ENCODE results near the gene GPRIN2. TPM values are rescaled to one million over a fixed set of nuclear protein-coding genes. Genes with fewer than 3 reads are reported as not detected.
A peak's percentile ranks its signal among the peaks of the same experiment; 100 is the strongest.
"Not testable (repeated sequence)": the region's sequence is repeated elsewhere in the genome, so short reads cannot be mapped to it uniquely, and the experiment has no call there.

GPRIN2 gene
- total RNA-seq, 3 donors from 2014 or later (not counting 1 experiment from before 2014, with no cell fraction given) = not detected

GRCh38 chr10:46515793-46516192 lies 40.7 kb downstream of the GPRIN2 start:
- Mint-ChIP-seq H3K27ac (no peak overlapping the region), H3K4me1 (no peaks in the 10 kb centered on the region), H3K36me3 (no peaks in the 10 kb centered on the region), H3K9me3 (no peaks in the 10 kb centered on the region), H3K27me3 (ENCODE audit: low read depth in 2 of 2) (no peaks in the 10 kb centered on the region), H3K4me3 (no peak overlapping the region)
- no peaks in the 10 kb centered on the region for H3K4me1 ChIP-seq (ENCODE audit: control insufficient read depth, insufficient read depth, low read length)
- intact Hi-C loops (cut with micrococcal nuclease) = no loop called here
- TF ChIP-seq, protein P1, sequence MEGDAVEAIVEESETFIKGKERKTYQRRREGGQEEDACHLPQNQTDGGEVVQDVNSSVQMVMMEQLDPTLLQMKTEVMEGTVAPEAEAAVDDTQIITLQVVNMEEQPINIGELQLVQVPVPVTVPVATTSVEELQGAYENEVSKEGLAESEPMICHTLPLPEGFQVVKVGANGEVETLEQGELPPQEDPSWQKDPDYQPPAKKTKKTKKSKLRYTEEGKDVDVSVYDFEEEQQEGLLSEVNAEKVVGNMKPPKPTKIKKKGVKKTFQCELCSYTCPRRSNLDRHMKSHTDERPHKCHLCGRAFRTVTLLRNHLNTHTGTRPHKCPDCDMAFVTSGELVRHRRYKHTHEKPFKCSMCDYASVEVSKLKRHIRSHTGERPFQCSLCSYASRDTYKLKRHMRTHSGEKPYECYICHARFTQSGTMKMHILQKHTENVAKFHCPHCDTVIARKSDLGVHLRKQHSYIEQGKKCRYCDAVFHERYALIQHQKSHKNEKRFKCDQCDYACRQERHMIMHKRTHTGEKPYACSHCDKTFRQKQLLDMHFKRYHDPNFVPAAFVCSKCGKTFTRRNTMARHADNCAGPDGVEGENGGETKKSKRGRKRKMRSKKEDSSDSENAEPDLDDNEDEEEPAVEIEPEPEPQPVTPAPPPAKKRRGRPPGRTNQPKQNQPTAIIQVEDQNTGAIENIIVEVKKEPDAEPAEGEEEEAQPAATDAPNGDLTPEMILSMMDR (IDR thresholded peaks at IDR 0.05) = no peak
- no peaks in the 10 kb centered on the region for H3K27me3 ChIP-seq (ENCODE audit: control insufficient read depth, insufficient read depth, low read length)
- H3K27ac ChIP-seq (ENCODE audit: low read length) = no peak overlapping the region
- 94% methylated on average over 3 of the region's 3 CpGs for WGBS (ENCODE audit: insufficient coverage)
- ATAC-seq = no peak
- DNase-seq = no peak
- no peaks in the 10 kb centered on the region for H3K9me3 ChIP-seq (ENCODE audit: control insufficient read depth, insufficient read depth, low read length)
- H3K4me3 ChIP-seq (ENCODE audit: low read length) = no peak overlapping the region
- H3K36me3 ChIP-seq (ENCODE audit: control insufficient read depth, insufficient read depth, low read length) = no peaks in the 10 kb centered on the region

DNA sequence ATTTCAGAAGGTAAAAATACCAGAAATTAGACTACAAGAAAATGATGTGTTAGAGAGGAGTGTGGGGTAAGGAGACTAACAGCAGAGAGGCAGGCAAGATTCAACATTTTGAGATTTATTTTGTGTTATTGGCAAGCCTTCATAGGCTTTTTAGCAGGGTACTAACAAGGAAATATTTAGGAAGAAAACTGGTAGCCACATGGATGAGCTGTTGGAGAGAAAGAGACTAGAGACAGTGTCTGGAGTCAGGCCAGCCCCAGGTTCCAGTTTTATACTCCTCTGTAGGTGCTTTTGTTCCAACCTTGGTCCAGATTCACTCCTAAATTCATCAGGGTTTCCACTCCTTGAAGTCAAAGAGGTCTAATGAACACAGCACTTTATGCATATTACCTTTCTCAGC lies 41.1 kb downstream of the GPRIN2 start:
- DNase-seq (no peak), ATAC-seq (no peak)
- H3K36me3 Mint-ChIP-seq = no peaks in the 10 kb centered on the region
- no peak overlapping the region for H3K27ac Mint-ChIP-seq
- H3K9me3 Mint-ChIP-seq = no peaks in the 10 kb centered on the region
- intact Hi-C loops (cut with micrococcal nuclease) = no loop called here
- Histone ChIP-seq H3K27ac (ENCODE audit: low read length) (no peak overlapping the region), H3K9me3 (ENCODE audit: control insufficient read depth, insufficient read depth, low read length) (no peaks in the 10 kb centered on the region), H3K4me3 (ENCODE audit: low read length) (no peak overlapping the region), H3K4me1 (ENCODE audit: control insufficient read depth, insufficient read depth, low read length) (no peaks in the 10 kb centered on the region), H3K27me3 (ENCODE audit: control insufficient read depth, insufficient read depth, low read length) (no peaks in the 10 kb centered on the region), H3K36me3 (ENCODE audit: control insufficient read depth, insufficient read depth, low read length) (no peaks in the 10 kb centered on the region)
- no peak overlapping the region for H3K4me3 Mint-ChIP-seq
- TF ChIP-seq, protein P1 (IDR thresholded peaks at IDR 0.05) = no peak
- H3K27me3 Mint-ChIP-seq (ENCODE audit: low read depth in 2 of 2) = no peaks in the 10 kb centered on the region
- no peaks in the 10 kb centered on the region for H3K4me1 Mint-ChIP-seq

- ATAC-seq (peak in 1 of 3 donors; percentile 2), DNase-seq (no peak)
- Histone ChIP-seq H3K27me3 (ENCODE audit: control insufficient read depth, insufficient read depth, low read length) (no peaks in the 10 kb centered on the region), H3K4me1 (ENCODE audit: control insufficient read depth, insufficient read depth, low read length) (no peaks in the 10 kb centered on the region), H3K9me3 (ENCODE audit: control insufficient read depth, insufficient read depth, low read length) (no peaks in the 10 kb centered on the region), H3K36me3 (ENCODE audit: control insufficient read depth, insufficient read depth, low read length) (no peaks in the 10 kb centered on the region), H3K4me3 (ENCODE audit: low read length) (no peak overlapping the region), H3K27ac (ENCODE audit: low read length) (no peak overlapping the region)
- H3K27ac Mint-ChIP-seq = no peak overlapping the region
- no peaks in the 10 kb centered on the region for H3K36me3 Mint-ChIP-seq
- TF ChIP-seq, protein P1 (IDR thresholded peaks at IDR 0.05) = no peak
- WGBS (ENCODE audit: insufficient coverage) = 84% methylated on average over 3 of the region's 3 CpGs
- H3K4me1 Mint-ChIP-seq = no peaks in the 10 kb centered on the region
- no peaks in the 10 kb centered on the region for H3K9me3 Mint-ChIP-seq
- no peaks in the 10 kb centered on the region for H3K27me3 Mint-ChIP-seq (ENCODE audit: low read depth in 2 of 2)
- intact Hi-C loops (cut with micrococcal nuclease) = no loop called here
- no peak overlapping the region for H3K4me3 Mint-ChIP-seq
Measured at GRCh38 chr10:46514899-46515298, 41.6 kb downstream of the GPRIN2 start.

GRCh38 chr10:46514431-46514861 lies 42.0 kb downstream of the GPRIN2 start:
- Histone ChIP-seq H3K36me3 (ENCODE audit: control insufficient read depth, insufficient read depth, low read length) (no peaks in the 10 kb centered on the region), H3K9me3 (ENCODE audit: control insufficient read depth, insufficient read depth, low read length) (no peaks in the 10 kb centered on the region), H3K4me3 (ENCODE audit: low read length) (no peak overlapping the region), H3K4me1 (ENCODE audit: control insufficient read depth, insufficient read depth, low read length) (no peaks in the 10 kb centered on the region), H3K27me3 (ENCODE audit: control insufficient read depth, insufficient read depth, low read length) (no peaks in the 10 kb centered on the region), H3K27ac (ENCODE audit: low read length) (no peak overlapping the region)
- Mint-ChIP-seq H3K36me3 (no peaks in the 10 kb centered on the region), H3K27ac (no peak overlapping the region), H3K9me3 (no peaks in the 10 kb centered on the region), H3K27me3 (ENCODE audit: low read depth in 2 of 2) (no peaks in the 10 kb centered on the region), H3K4me1 (no peaks in the 10 kb centered on the region), H3K4me3 (no peak overlapping the region)
- WGBS (ENCODE audit: insufficient coverage) = 82% methylated on average over 6 of the region's 6 CpGs
- no peak for ATAC-seq
- TF ChIP-seq, protein P1 (IDR thresholded peaks at IDR 0.05) = no peak
- intact Hi-C loops (cut with micrococcal nuclease) = no loop called here
- DNase-seq = no peak

DNA sequence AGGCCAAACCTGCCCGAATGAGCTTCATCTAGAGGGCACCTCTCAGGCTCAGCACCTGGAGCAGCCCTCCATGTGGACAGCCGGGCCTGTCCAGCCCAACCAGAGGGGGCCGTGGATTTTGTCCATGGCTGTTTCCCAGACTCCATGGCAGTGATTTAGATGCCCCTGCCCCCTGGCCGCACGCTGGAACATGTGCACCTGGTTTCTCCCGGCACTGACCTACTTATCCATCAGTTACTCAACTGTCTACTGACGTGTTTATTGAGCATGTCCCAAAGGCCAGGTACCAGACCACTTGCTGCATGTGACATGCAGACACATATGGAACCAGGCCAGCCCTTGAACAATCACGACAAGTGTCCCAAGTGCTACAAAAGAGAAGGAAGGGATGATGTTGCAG lies 43.1 kb downstream of the GPRIN2 start:
- no CpG with 5 or more reads among the region's 8 CpGs for WGBS (ENCODE audit: insufficient coverage)
- H3K36me3 ChIP-seq (ENCODE audit: control insufficient read depth, insufficient read depth, low read length); H3K27ac Mint-ChIP-seq; H3K9me3 ChIP-seq (ENCODE audit: control insufficient read depth, insufficient read depth, low read length); H3K4me3 Mint-ChIP-seq; H3K4me1 ChIP-seq (ENCODE audit: control insufficient read depth, insufficient read depth, low read length); DNase-seq; H3K36me3 Mint-ChIP-seq; H3K27ac ChIP-seq (ENCODE audit: low read length); H3K9me3 Mint-ChIP-seq; H3K27me3 Mint-ChIP-seq (ENCODE audit: low read depth in 2 of 2); ATAC-seq; H3K4me1 Mint-ChIP-seq; H3K27me3 ChIP-seq (ENCODE audit: control insufficient read depth, insufficient read depth, low read length); H3K4me3 ChIP-seq (ENCODE audit: low read length); intact Hi-C loops (cut with micrococcal nuclease): not testable (repeated sequence)

- H3K27me3 ChIP-seq (ENCODE audit: control insufficient read depth, insufficient read depth, low read length); H3K4me3 ChIP-seq (ENCODE audit: low read length); H3K9me3 Mint-ChIP-seq; H3K36me3 Mint-ChIP-seq; ATAC-seq; H3K27ac Mint-ChIP-seq; H3K4me1 ChIP-seq (ENCODE audit: control insufficient read depth, insufficient read depth, low read length); H3K9me3 ChIP-seq (ENCODE audit: control insufficient read depth, insufficient read depth, low read length); H3K4me1 Mint-ChIP-seq; DNase-seq; intact Hi-C loops (cut with micrococcal nuclease); H3K27ac ChIP-seq (ENCODE audit: low read length); H3K36me3 ChIP-seq (ENCODE audit: control insufficient read depth, insufficient read depth, low read length); H3K27me3 Mint-ChIP-seq (ENCODE audit: low read depth in 2 of 2); H3K4me3 Mint-ChIP-seq: not testable (repeated sequence)
- no CpG with 5 or more reads among the region's 7 CpGs for WGBS (ENCODE audit: insufficient coverage)
Measured at GRCh38 chr10:46512725-46513124, 43.7 kb downstream of the GPRIN2 start.
